Activated CD4-positive, alpha-beta T cell treated with anti-CD3 and anti-CD28 coated beads, Interleukin-2, amount 10 ng/mL, durations not matched to agents 7 days and 5 days (primary cell): ENCODE results near the gene SPON1. TPM values are rescaled to one million over a fixed set of nuclear protein-coding genes. Genes with fewer than 3 reads are reported as not detected.

ENCODE experiments used
- CTCF ChIA-PET: fragments of 350-600 bp; sonication (Branson Sonifier 250); formaldehyde crosslinking; loops from one replicate; lab custom pipeline; 2021; ENCODE audit warnings: antibody characterized with exemption; lab: Charles Lee
- POLR2A ChIA-PET: fragments of 350-600 bp; sonication (Branson Sonifier 250); formaldehyde crosslinking; loops from one replicate; lab custom pipeline; 2021; ENCODE audit warnings: antibody characterized with exemption; lab: Charles Lee
- DNase-seq: peaks from one replicate; pipeline ENCODE4 v3.0.0-alpha.2; 2020
- H3K27ac Mint-ChIP-seq: one replicate; pipeline ENCODE4 v1.8.0; 2021; ENCODE audit warnings: mild to moderate bottlenecking, moderate library complexity, mixed read lengths
- H3K27me3 Mint-ChIP-seq: one replicate; pipeline ENCODE4 v1.8.0; 2021; ENCODE audit warnings: mixed read lengths
- H3K36me3 Mint-ChIP-seq: one replicate; pipeline ENCODE4 v1.8.0; 2021; ENCODE audit warnings: low read depth, mixed read lengths
- H3K4me1 Mint-ChIP-seq: one replicate; pipeline ENCODE4 v1.8.0; 2021; ENCODE audit warnings: mixed read lengths
- H3K4me3 Mint-ChIP-seq: one replicate; pipeline ENCODE4 v1.8.0; 2021; ENCODE audit warnings: mild to moderate bottlenecking, moderate library complexity, mixed read lengths
- H3K9me3 Mint-ChIP-seq: one replicate; pipeline ENCODE4 v1.8.0; 2021; ENCODE audit warnings: mixed read lengths
- total RNA-seq, 2 experiments: library from RNA; stranded (reverse); gene quantifications; one replicate each; pipeline ENCODE4 v1.2.3, GENCODE V29; 2021

Gene SPON1
- total RNA-seq, 2 experiments from 2014 or later, result 1.4 to 1.6 TPM

- no peak for DNase-seq
- no peak overlapping the region for H3K27ac Mint-ChIP-seq
- no peaks in the 10 kb centered on the region for H3K9me3 Mint-ChIP-seq
- H3K4me3 Mint-ChIP-seq, result no peak overlapping the region
- POLR2A ChIA-PET, result no interaction called here
- H3K27me3 Mint-ChIP-seq, result peaks cover 19% of the 10 kb centered on the region
- CTCF ChIA-PET, result interaction anchor here (0.9 to 1.9 kb wide), 2 partner anchors 10 to 20 kb away, joined by 3 to 8 read pairs; no protein-coding TSS in a partner anchor
- H3K4me1 Mint-ChIP-seq, result no peaks in the 10 kb centered on the region
- no peaks in the 10 kb centered on the region for H3K36me3 Mint-ChIP-seq
These were observed 30.7 kb downstream of the SPON1 start for GRCh38 chr11:13993096-13993765.

GRCh38 chr11:13997881-13998280 lies 35.4 kb downstream of the SPON1 start:
- CTCF ChIA-PET, result interaction anchor here (1.2 kb wide), 1 partner anchor 17 kb away, joined by 3 read pairs; no protein-coding TSS in a partner anchor
- H3K4me3 Mint-ChIP-seq, result no peak overlapping the region
- no peak for DNase-seq
- no peaks in the 10 kb centered on the region for H3K36me3 Mint-ChIP-seq
- no peaks in the 10 kb centered on the region for H3K4me1 Mint-ChIP-seq
- no peak overlapping the region for H3K27ac Mint-ChIP-seq
- peaks cover 11% of the 10 kb centered on the region for H3K9me3 Mint-ChIP-seq
- H3K27me3 Mint-ChIP-seq, result peaks cover 7% of the 10 kb centered on the region
- POLR2A ChIA-PET, result no interaction called here

- Mint-ChIP-seq H3K4me1 (no peaks in the 10 kb centered on the region), H3K36me3 (no peaks in the 10 kb centered on the region), H3K27ac (no peak overlapping the region), H3K27me3 (peaks cover 6% of the 10 kb centered on the region), H3K9me3 (peaks cover 20% of the 10 kb centered on the region), H3K4me3 (no peak overlapping the region)
- ChIA-PET CTCF (no interaction called here), POLR2A (no interaction called here)
- no peak for DNase-seq
These were observed 37.2 kb downstream of the SPON1 start for GRCh38 chr11:13999704-14000103.

GRCh38 chr11:14001597-14001996 lies 39.1 kb downstream of the SPON1 start:
- Mint-ChIP-seq H3K27me3 (peaks cover 10% of the 10 kb centered on the region), H3K27ac (no peak overlapping the region), H3K4me3 (no peak overlapping the region), H3K36me3 (no peaks in the 10 kb centered on the region), H3K4me1 (no peaks in the 10 kb centered on the region), H3K9me3 (peaks cover 20% of the 10 kb centered on the region)
- ChIA-PET CTCF (no interaction called here), POLR2A (no interaction called here)
- no peak for DNase-seq

GRCh38 chr11:14007566-14007965 lies 45.0 kb downstream of the SPON1 start:
- DNase-seq, result no peak
- peaks cover 9% of the 10 kb centered on the region for H3K9me3 Mint-ChIP-seq
- no peak overlapping the region for H3K4me3 Mint-ChIP-seq
- ChIA-PET CTCF (no interaction called here), POLR2A (no interaction called here)
- no peaks in the 10 kb centered on the region for H3K36me3 Mint-ChIP-seq
- no peak overlapping the region for H3K27ac Mint-ChIP-seq
- peaks cover 8% of the 10 kb centered on the region for H3K27me3 Mint-ChIP-seq
- H3K4me1 Mint-ChIP-seq, result no peaks in the 10 kb centered on the region

GRCh38 chr11:14010665-14011064 lies 48.1 kb downstream of the SPON1 start:
- POLR2A ChIA-PET, result no interaction called here
- Mint-ChIP-seq H3K9me3 (no peaks in the 10 kb centered on the region), H3K36me3 (no peaks in the 10 kb centered on the region)

GRCh38 chr11:14012846-14013245 lies 50.3 kb downstream of the SPON1 start:
- H3K27me3 Mint-ChIP-seq, result no peaks in the 10 kb centered on the region
- ChIA-PET POLR2A (no interaction called here), CTCF (no interaction called here)
- no peaks in the 10 kb centered on the region for H3K9me3 Mint-ChIP-seq
- H3K4me1 Mint-ChIP-seq, result no peaks in the 10 kb centered on the region
- H3K36me3 Mint-ChIP-seq, result no peaks in the 10 kb centered on the region
- DNase-seq, result no peak
- no peak overlapping the region for H3K4me3 Mint-ChIP-seq
- H3K27ac Mint-ChIP-seq, result no peak overlapping the region

More at GRCh38 chr11:14010665-14011064, 48.1 kb downstream of the SPON1 start:
- no peak overlapping the region for H3K4me3 Mint-ChIP-seq
- no peak overlapping the region for H3K27ac Mint-ChIP-seq
- H3K4me1 Mint-ChIP-seq, result no peaks in the 10 kb centered on the region
- CTCF ChIA-PET, result no interaction called here
- DNase-seq, result no peak
- H3K27me3 Mint-ChIP-seq, result peaks cover 5% of the 10 kb centered on the region

- Mint-ChIP-seq H3K4me3 (no peak overlapping the region), H3K27ac (no peak overlapping the region), H3K36me3 (no peaks in the 10 kb centered on the region), H3K4me1 (no peaks in the 10 kb centered on the region), H3K9me3 (no peaks in the 10 kb centered on the region), H3K27me3 (no peaks in the 10 kb centered on the region)
- CTCF ChIA-PET, result no interaction called here
- DNase-seq, result no peak
- POLR2A ChIA-PET, result no interaction called here
These were observed 53.2 kb downstream of the SPON1 start for GRCh38 chr11:14015711-14016110.

GRCh38 chr11:14018441-14018840 lies 55.9 kb downstream of the SPON1 start:
- H3K4me1 Mint-ChIP-seq, result no peaks in the 10 kb centered on the region

GRCh38 chr11:14021738-14022137 lies 59.2 kb downstream of the SPON1 start:
- ChIA-PET CTCF (no interaction called here), POLR2A (no interaction called here)
- no peak overlapping the region for H3K4me3 Mint-ChIP-seq
- H3K4me1 Mint-ChIP-seq, result no peaks in the 10 kb centered on the region
- H3K27me3 Mint-ChIP-seq, result peaks cover 9% of the 10 kb centered on the region
- no peak for DNase-seq
- H3K36me3 Mint-ChIP-seq, result no peaks in the 10 kb centered on the region
- H3K27ac Mint-ChIP-seq, result no peak overlapping the region
- no peaks in the 10 kb centered on the region for H3K9me3 Mint-ChIP-seq

More at GRCh38 chr11:14018441-14018840, 55.9 kb downstream of the SPON1 start:
- Mint-ChIP-seq H3K27ac (no peak overlapping the region), H3K36me3 (no peaks in the 10 kb centered on the region), H3K4me3 (no peak overlapping the region), H3K9me3 (no peaks in the 10 kb centered on the region), H3K27me3 (peaks cover 6% of the 10 kb centered on the region)
- no peak for DNase-seq
- ChIA-PET POLR2A (no interaction called here), CTCF (interaction anchor here (0.7 kb wide), 1 partner anchor 62 kb away, joined by 3 read pairs; no protein-coding TSS in a partner anchor)

- ChIA-PET POLR2A (no interaction called here), CTCF (interaction anchor here (1.1 kb wide), 1 partner anchor 12 kb away, joined by 3 read pairs; no protein-coding TSS in a partner anchor)
- DNase-seq, result no peak
- H3K36me3 Mint-ChIP-seq, result no peaks in the 10 kb centered on the region
- no peak overlapping the region for H3K4me3 Mint-ChIP-seq
- no peaks in the 10 kb centered on the region for H3K4me1 Mint-ChIP-seq
- no peaks in the 10 kb centered on the region for H3K9me3 Mint-ChIP-seq
- peaks cover 11% of the 10 kb centered on the region for H3K27me3 Mint-ChIP-seq
- H3K27ac Mint-ChIP-seq, result no peak overlapping the region
These were observed 59.7 kb downstream of the SPON1 start for GRCh38 chr11:14022251-14022650.

GRCh38 chr11:14022821-14023220 lies 60.3 kb downstream of the SPON1 start:
- Mint-ChIP-seq H3K36me3 (no peaks in the 10 kb centered on the region), H3K27ac (no peak overlapping the region), H3K4me1 (no peaks in the 10 kb centered on the region), H3K4me3 (no peak overlapping the region), H3K27me3 (peaks cover 11% of the 10 kb centered on the region), H3K9me3 (no peaks in the 10 kb centered on the region)
- ChIA-PET CTCF (interaction anchor here (1.1 kb wide), 1 partner anchor 11 kb away, joined by 3 read pairs; no protein-coding TSS in a partner anchor), POLR2A (no interaction called here)
- no peak for DNase-seq

- ChIA-PET CTCF (interaction anchor here (0.9 kb wide), 1 partner anchor 193 kb away, joined by 3 read pairs; no protein-coding TSS in a partner anchor), POLR2A (no interaction called here)
- Mint-ChIP-seq H3K4me3 (no peak overlapping the region), H3K4me1 (no peaks in the 10 kb centered on the region), H3K27me3 (peaks cover 10% of the 10 kb centered on the region), H3K9me3 (no peaks in the 10 kb centered on the region), H3K36me3 (no peaks in the 10 kb centered on the region), H3K27ac (no peak overlapping the region)
- no peak for DNase-seq
These were observed 64.4 kb downstream of the SPON1 start for GRCh38 chr11:14026961-14027360.
